GM12872 (cell line): ENCODE data around the gene PFKL.

Experiments used
- TF ChIP-seq, protein P1 (sequence below): IDR thresholded peaks from 3 replicates; pipeline ENCODE4 v1.5.1; 2011; ENCODE audit warnings: low read depth, mild to moderate bottlenecking, low read length, moderate library complexity; ENCODE audit not compliant: insufficient read depth

PFKL gene

GRCh38 chr21:44282370-44282769 is 17.5 kb upstream of the PFKL start:
- TF ChIP-seq, protein P1, sequence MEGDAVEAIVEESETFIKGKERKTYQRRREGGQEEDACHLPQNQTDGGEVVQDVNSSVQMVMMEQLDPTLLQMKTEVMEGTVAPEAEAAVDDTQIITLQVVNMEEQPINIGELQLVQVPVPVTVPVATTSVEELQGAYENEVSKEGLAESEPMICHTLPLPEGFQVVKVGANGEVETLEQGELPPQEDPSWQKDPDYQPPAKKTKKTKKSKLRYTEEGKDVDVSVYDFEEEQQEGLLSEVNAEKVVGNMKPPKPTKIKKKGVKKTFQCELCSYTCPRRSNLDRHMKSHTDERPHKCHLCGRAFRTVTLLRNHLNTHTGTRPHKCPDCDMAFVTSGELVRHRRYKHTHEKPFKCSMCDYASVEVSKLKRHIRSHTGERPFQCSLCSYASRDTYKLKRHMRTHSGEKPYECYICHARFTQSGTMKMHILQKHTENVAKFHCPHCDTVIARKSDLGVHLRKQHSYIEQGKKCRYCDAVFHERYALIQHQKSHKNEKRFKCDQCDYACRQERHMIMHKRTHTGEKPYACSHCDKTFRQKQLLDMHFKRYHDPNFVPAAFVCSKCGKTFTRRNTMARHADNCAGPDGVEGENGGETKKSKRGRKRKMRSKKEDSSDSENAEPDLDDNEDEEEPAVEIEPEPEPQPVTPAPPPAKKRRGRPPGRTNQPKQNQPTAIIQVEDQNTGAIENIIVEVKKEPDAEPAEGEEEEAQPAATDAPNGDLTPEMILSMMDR, result no peak

DNA sequence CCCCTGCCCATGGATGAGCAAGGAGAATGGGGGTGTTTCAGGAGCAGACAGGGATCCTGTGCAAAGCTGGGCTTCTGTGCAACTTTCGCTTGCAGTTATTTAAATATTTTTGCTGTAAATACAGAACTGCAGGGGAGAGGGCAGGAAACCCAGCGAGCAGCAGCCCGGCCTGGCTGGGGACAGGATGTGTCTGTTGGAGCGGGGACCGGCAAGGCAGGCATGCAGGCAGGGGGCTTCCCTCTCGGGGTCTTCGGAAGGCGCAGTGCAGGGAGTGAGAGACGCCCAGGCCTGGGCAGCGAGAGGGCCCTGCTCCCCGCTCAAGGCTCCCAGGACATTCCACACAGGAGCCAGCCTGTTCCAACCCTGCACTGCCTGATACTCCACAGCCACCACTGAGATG is 15.9 kb upstream of the PFKL start:
- TF ChIP-seq, protein P1, result no peak

- TF ChIP-seq, protein P1, result no peak
Measured at GRCh38 chr21:44285138-44285992, 14.5 kb upstream of the PFKL start, which contains the start of gene AIRE. Gene AIRE (plus strand): TSS chr21:44285876. CDS start chr21:44286007, 131 bp downstream.

- TF ChIP-seq, protein P1, result no peak
Measured at GRCh38 chr21:44286086-44286715, 13.7 kb upstream of the PFKL start.

DNA sequence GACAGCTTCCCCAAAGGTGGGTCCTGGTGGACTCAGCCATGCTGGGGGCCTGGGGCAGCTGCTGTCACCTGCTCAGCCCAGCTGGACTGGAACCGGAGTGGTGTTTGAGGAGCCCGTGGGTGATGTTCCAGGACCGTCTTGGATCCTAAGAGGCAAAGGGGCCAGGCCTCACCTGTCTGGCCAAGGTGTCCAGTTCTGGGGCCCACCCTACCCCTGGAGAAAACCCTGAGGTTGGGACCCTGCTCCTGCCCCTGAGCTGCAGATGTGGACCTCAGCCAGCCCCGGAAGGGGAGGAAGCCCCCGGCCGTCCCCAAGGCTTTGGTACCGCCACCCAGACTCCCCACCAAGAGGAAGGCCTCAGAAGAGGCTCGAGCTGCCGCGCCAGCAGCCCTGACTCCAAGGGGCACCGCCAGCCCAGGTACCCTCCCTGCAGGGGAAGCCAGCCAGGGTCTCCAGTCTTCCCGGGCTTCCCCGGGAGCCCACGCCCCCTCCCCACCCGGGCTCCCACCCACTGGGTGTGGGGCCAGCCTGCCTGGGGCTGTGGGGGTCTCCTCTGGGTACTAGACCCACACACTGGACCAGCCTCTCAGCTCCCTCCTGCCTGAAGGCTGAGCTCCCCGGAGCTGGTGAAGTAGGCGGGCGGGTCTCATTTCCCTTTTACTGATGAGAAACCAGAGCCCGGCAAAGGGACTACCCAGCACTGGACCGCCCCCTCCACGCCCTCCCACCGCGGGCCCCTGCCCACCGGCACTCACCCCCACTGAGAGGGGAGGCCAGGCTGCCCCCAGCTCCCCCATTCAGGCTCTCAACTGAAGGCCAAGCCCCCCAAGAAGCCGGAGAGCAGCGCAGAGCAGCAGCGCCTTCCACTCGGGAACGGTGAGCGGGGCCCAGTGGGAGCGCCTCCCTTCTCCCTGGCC is 12.9 kb upstream of the PFKL start:
- TF ChIP-seq, protein P1, result no peak

- TF ChIP-seq, protein P1, result no peak
Measured at GRCh38 chr21:44288251-44289110, 11.4 kb upstream of the PFKL start.
